KMS-11 (cell line): ENCODE results near the gene ACSF3.

Experiments used
- H2AFZ ChIP-seq: fragments of 200-600 bp; sonication (generic); 2 replicates; pipeline ENCODE4 v1.6.1; 2016; ENCODE audit warnings: antibody characterized with exemption, mixed run types, low read depth
- H3K27ac ChIP-seq: fragments of 200-600 bp; sonication (generic); 2 replicates; pipeline ENCODE4 v1.6.1; 2016; ENCODE audit warnings: mild to moderate bottlenecking, mixed run types
- H3K27me3 ChIP-seq: fragments of 200-600 bp; sonication (generic); 2 replicates; pipeline ENCODE4 v1.6.1; 2017; ENCODE audit warnings: mild to moderate bottlenecking, low read depth, mixed run types, moderate library complexity; ENCODE audit not compliant: insufficient read depth
- H3K36me3 ChIP-seq: fragments of 200-600 bp; sonication (generic); 2 replicates; pipeline ENCODE4 v1.6.1; 2017; ENCODE audit warnings: mild to moderate bottlenecking, mixed run types; ENCODE audit not compliant: insufficient read depth
- H3K4me1 ChIP-seq: fragments of 200-600 bp; sonication (generic); 2 replicates; pipeline ENCODE4 v1.6.1; 2016; ENCODE audit warnings: mild to moderate bottlenecking, low read depth, mixed run types; ENCODE audit not compliant: poor library complexity, severe bottlenecking
- H3K4me2 ChIP-seq: fragments of 200-600 bp; sonication (generic); 2 replicates; pipeline ENCODE4 v1.7.0; 2016; ENCODE audit warnings: mild to moderate bottlenecking, mixed run types
- H3K4me3 ChIP-seq: fragments of 200-600 bp; sonication (generic); IDR thresholded peaks from 2 replicates; pipeline ENCODE4 v1.6.1; 2017; ENCODE audit warnings: low read depth, low read length, mixed read lengths; ENCODE audit not compliant: insufficient read depth
- H3K79me2 ChIP-seq: fragments of 200-600 bp; sonication (generic); 2 replicates; pipeline ENCODE4 v1.6.1; 2016; ENCODE audit warnings: low read depth, mixed run types; ENCODE audit not compliant: insufficient read depth
- H3K9ac ChIP-seq: fragments of 200-600 bp; sonication (generic); 2 replicates; pipeline ENCODE4 v1.6.1; 2016; ENCODE audit warnings: mild to moderate bottlenecking, mixed run types
- H4K20me1 ChIP-seq: fragments of 200-600 bp; sonication (generic); 2 replicates; pipeline ENCODE4 v1.6.1; 2016; ENCODE audit warnings: mild to moderate bottlenecking, mixed run types; ENCODE audit not compliant: insufficient read depth
- CTCF ChIP-seq: fragments of 200-600 bp; sonication (generic); conservative IDR thresholded peaks from 2 replicates; pipeline ENCODE4 v1.6.1; 2017; ENCODE audit warnings: low read depth, mild to moderate bottlenecking, antibody characterized with exemption, low read length, moderate library complexity, mixed read lengths

Gene ACSF3

DNA sequence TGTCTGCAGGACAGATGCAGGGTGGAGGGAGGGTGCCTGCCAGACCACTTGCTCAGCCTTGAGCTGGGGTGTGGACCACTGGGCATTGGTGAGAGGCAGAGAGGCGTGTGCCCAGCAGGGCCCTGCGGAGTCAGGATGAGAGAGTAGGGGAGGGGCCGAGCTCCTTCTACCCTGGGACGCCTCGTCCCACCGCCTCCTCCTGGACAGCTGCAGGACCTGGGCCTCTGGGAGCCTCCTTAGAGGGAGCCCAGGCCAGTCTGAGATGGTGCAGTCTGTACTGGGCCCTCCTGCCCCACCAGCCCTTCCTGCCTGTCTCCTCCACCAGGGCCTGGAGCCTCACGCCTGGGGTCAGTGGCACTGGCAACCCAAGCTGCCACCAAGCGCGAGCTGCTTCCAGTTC lies 35.9 kb upstream of the ACSF3 start:
- Histone ChIP-seq H3K9ac (no peak overlapping the region), H3K27me3 (peaks cover 93% of the 10 kb centered on the region), H3K4me2 (no peak overlapping the region), H3K36me3 (no peaks in the 10 kb centered on the region), H3K79me2 (no peaks in the 10 kb centered on the region), H3K4me3 (no peak overlapping the region), H3K4me1 (no peaks in the 10 kb centered on the region), H4K20me1 (no peaks in the 10 kb centered on the region), H2AFZ (no peak overlapping the region), H3K27ac (no peak overlapping the region)
- no peak for TF ChIP-seq CTCF

DNA sequence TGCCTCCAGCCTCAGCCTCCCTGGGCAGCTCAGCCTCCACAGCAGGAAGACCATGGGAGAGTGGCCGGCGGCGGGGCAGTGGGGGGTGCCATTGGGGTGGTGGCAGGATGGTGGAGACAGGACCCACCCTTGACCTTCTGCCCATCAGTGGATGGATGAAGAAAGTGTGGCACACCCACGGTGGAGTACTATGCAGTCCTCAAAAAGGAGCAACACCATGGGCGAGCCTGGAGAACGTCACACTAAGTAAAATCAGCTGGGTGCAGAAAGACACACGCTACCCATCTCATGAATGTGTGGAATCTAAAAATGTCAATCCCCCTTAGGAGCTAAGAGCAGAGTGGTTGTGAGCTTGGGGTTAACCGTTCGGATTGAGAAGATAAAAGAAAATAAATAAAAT lies 34.8 kb upstream of the ACSF3 start:
- TF ChIP-seq CTCF, result no peak
- Histone ChIP-seq H3K4me3 (no peak overlapping the region), H4K20me1 (no peaks in the 10 kb centered on the region), H3K36me3 (no peaks in the 10 kb centered on the region), H3K27me3 (peaks cover 93% of the 10 kb centered on the region), H2AFZ (no peak overlapping the region), H3K4me1 (no peaks in the 10 kb centered on the region), H3K4me2 (no peak overlapping the region), H3K9ac (no peak overlapping the region), H3K79me2 (no peaks in the 10 kb centered on the region), H3K27ac (no peak overlapping the region)

DNA sequence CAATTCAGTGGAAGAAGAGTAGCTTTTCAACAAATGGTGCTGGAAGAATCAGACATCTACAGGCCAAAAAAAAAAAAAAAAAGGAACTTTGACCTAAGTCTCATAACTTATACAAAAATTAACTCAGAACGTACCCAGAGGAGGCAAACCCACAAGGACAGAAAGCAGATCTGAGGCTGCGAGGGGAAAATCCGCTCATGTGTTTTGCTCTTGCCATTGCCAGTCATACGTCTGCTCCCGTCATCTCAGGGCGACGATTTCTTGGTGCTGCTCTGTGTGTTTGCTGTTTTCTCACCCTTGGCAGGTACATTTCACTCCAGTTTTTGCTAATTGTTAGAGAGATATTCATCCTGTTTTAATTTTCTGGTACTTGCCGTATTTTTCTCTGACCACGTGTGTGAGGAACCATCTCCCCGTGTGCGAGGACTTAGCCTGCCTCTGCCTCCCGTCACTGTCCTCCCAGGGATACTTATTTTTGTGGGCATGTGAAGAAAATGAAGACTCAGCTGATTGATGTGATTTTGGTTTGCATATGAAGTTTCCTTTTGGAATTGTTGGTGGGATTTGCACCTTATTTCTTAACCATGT lies 33.4 kb upstream of the ACSF3 start:
- TF ChIP-seq CTCF, result no peak
- Histone ChIP-seq H3K27me3 (peaks cover 93% of the 10 kb centered on the region), H3K4me1 (no peaks in the 10 kb centered on the region), H2AFZ (no peak overlapping the region), H4K20me1 (no peaks in the 10 kb centered on the region), H3K36me3 (no peaks in the 10 kb centered on the region), H3K27ac (no peak overlapping the region), H3K4me2 (no peak overlapping the region), H3K79me2 (no peaks in the 10 kb centered on the region), H3K9ac (no peak overlapping the region), H3K4me3 (no peak overlapping the region)

DNA sequence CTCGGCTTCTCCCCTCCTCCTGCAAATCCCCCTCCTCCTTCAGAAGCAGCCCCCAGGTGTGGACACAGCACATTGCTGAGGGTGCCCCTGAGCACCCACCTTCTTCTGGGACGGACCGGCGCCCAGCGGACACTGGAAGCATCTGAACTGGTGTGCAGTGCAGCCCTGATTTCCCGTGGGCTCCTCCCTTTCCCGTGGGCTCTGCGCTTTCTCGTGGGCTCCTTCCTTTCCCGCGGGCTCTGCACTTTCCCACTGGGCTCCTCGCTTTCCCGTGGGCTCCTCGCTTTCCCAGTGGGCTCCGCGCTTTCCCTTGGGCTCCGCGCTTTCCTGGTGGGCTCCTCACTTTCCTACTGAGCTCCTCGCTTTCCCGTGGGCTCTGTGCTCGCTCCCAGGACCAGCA lies 32.6 kb upstream of the ACSF3 start:
- no peak for TF ChIP-seq CTCF
- no peaks in the 10 kb centered on the region for H4K20me1 ChIP-seq
- H3K27me3 ChIP-seq, result peaks cover 94% of the 10 kb centered on the region
- H3K4me3 ChIP-seq, result no peak overlapping the region
- no peak overlapping the region for H2AFZ ChIP-seq
- H3K4me1 ChIP-seq, result no peaks in the 10 kb centered on the region
- no peak overlapping the region for H3K27ac ChIP-seq
- H3K4me2 ChIP-seq, result no peak overlapping the region
- H3K79me2 ChIP-seq, result no peaks in the 10 kb centered on the region
- H3K36me3 ChIP-seq, result no peaks in the 10 kb centered on the region
- H3K9ac ChIP-seq, result no peak overlapping the region
